ENCODE data around the gene CYP4F12.

Gene CYP4F12

DNA sequence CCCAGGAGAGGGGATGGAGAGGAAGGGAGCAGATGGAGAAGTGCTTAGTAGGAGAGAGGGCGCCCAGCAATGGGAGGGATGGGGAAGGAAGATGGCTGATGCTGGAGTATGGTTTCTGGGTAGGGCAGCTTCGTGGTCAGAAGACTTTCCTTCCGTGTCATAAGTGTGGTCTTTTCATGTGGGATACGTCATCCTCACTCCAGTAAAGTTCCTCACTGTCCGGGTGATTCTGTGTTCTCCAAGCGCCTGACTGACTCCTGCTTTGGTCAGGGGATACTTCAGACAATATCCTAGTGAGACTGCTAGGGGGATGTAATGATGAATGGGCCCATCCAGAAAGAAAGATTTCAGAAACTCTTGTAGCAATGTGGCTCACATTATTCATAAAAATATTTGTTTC lies 61.0 kb downstream of the CYP4F12 start:
- Histone ChIP-seq H3K36me3 (ENCODE audit: insufficient read depth, insufficient read length, low read length) (no peaks in the 10 kb centered on the region), H3K4me3 (ENCODE audit: insufficient read length, low read depth) (no peak overlapping the region), H3K9ac (ENCODE audit: insufficient read length, low read depth) (no peak overlapping the region), H3K9me3 (ENCODE audit: insufficient read depth, low read length) (peaks cover 8% of the 10 kb centered on the region), H3K27me3 (ENCODE audit: insufficient read depth, insufficient read length) (no peaks in the 10 kb centered on the region), H3K4me1 (ENCODE audit: insufficient read depth, insufficient read length) (no peaks in the 10 kb centered on the region)
- no peak for TF ChIP-seq SUZ12 (IDR thresholded peaks at IDR 0.05; ENCODE audit: extremely low read depth, insufficient read depth, insufficient read length)
- no peak for TF ChIP-seq YY1 (IDR thresholded peaks at IDR 0.05; ENCODE audit: insufficient read depth, insufficient read length)
- TF ChIP-seq ZNF274 (IDR thresholded peaks at IDR 0.05; ENCODE audit: low read depth, low read length), result no peak
- DNase-seq (ENCODE audit: low read depth, low spot score), result no peak

DNA sequence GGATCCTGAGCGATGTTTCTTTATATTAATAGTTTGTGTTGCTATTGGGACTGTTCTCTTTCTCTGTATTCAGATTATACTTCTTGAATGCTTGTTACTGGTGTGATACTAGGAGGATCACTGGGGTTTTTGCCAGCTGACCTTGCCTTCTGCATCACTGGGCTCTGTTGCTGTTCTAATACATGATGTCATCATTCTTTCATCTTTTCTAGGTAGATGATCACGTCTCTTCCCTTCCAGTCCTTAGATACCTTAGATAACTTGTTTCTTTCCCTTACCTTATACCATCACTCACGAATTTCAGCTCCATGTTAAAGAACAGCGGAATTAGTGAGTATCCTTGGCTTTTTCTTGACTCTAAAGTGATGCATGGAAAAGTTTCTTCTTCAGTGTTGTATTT lies 64.8 kb downstream of the CYP4F12 start, which contains the start of gene OR10H3:
Gene OR10H3, plus strand, starts transcription at position 264 of the 400 bp plus-strand sequence. CDS start 3,408 bp downstream, outside the sequence.
- H3K4me3 ChIP-seq (ENCODE audit: insufficient read length, low read depth), result no peak within 1 kb of the TSS
- no peak within 1 kb of the TSS for H3K9ac ChIP-seq (ENCODE audit: insufficient read length, low read depth)
- TF ChIP-seq YY1 (IDR thresholded peaks at IDR 0.05; ENCODE audit: insufficient read depth, insufficient read length), result no peak
- TF ChIP-seq SUZ12 (IDR thresholded peaks at IDR 0.05; ENCODE audit: extremely low read depth, insufficient read depth, insufficient read length), result no peak
- TF ChIP-seq ZNF274 (IDR thresholded peaks at IDR 0.05; ENCODE audit: low read depth, low read length), result no peak
- peaks cover 19% of the 10 kb centered on the region for H3K9me3 ChIP-seq (ENCODE audit: insufficient read depth, low read length)
- no peaks in the 10 kb centered on the region for H3K36me3 ChIP-seq (ENCODE audit: insufficient read depth, insufficient read length, low read length)
- no peaks in the 10 kb centered on the region for H3K27me3 ChIP-seq (ENCODE audit: insufficient read depth, insufficient read length)
- no peak for DNase-seq (ENCODE audit: low read depth, low spot score)
- H3K4me1 ChIP-seq (ENCODE audit: insufficient read depth, insufficient read length), result no peaks in the 10 kb centered on the region

DNA sequence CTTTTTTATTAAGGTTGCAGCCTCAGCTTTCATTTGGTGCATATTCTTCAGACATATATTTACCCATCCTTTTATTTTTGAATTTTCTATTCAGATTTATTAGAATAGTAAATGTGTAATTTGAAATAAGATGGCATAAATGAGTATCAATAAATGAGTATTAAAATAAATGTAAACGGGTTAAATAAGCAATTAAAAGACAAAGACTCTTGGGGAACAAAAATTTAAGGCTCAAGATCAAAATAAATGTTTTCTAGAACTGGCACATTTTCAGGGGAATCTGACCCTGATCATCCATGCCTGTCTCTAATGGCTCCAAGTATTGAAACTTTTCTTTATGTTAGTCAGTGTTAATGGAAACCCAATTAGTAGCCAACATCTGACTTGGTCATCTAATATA lies 67.9 kb downstream of the CYP4F12 start:
- Histone ChIP-seq H3K36me3 (ENCODE audit: insufficient read depth, insufficient read length, low read length) (no peaks in the 10 kb centered on the region), H3K9me3 (ENCODE audit: insufficient read depth, low read length) (peaks cover 19% of the 10 kb centered on the region), H3K9ac (ENCODE audit: insufficient read length, low read depth) (no peak overlapping the region), H3K4me3 (ENCODE audit: insufficient read length, low read depth) (no peak overlapping the region), H3K4me1 (ENCODE audit: insufficient read depth, insufficient read length) (no peaks in the 10 kb centered on the region), H3K27me3 (ENCODE audit: insufficient read depth, insufficient read length) (no peaks in the 10 kb centered on the region)
- DNase-seq (ENCODE audit: low read depth, low spot score), result no peak
- TF ChIP-seq ZNF274 (IDR thresholded peaks at IDR 0.05; ENCODE audit: low read depth, low read length) (no peak), SUZ12 (IDR thresholded peaks at IDR 0.05; ENCODE audit: extremely low read depth, insufficient read depth, insufficient read length) (no peak), YY1 (IDR thresholded peaks at IDR 0.05; ENCODE audit: insufficient read depth, insufficient read length) (no peak)

All from NT2/D1 (cell line).